GM18870 (cell line): ENCODE measurements around the gene SHISA9.

Experiments
- ATAC-seq: cut with Tn5 transposase; IDR thresholded peaks from one replicate; pipeline ENCODE4 v1.9.1; 2021; ENCODE audit warnings: moderate library complexity; ENCODE audit not compliant: unreplicated experiment

Gene SHISA9

DNA sequence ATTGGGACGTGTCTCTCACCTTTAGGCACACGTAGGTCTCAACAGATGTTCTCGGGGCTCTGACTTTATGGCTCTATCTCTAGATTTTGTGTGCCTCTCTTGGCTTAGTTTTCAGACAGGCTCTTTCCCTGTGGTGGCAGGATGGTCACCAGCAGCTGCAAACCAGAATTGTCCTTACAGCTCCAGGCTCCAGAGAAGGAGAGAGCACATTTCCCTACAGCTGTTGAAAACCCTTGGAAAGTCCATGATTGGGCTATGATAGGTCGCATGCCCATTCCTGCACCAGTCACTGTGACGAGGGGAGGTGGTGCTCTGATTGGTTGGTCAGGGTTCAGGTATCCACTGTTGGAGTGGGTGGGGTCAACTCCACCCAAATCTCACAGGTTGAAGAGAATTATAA is 41.5 kb downstream of the SHISA9 start:
- no peak for ATAC-seq

- no peak for ATAC-seq
These were observed 42.9 kb downstream of the SHISA9 start for GRCh38 chr16:12944300-12944699.

DNA sequence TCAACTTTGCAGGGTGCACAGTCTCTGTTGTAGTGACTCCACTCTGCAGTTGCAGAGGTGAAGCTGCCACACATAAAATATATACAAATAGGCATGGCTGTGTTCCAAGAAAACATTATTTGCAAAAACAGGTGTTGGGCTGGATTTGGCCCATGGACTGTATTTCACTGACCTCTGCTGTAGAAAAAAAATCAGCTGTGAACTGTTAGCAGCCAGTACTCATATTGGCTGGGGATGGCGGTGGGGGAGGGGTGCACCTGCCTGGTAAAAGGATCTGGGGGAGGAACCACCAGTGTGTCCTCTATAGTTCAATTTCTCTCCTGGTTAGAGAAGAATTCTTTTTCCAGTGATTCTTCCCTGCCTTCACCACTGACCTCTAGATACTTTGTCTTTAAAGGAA is 50.0 kb downstream of the SHISA9 start:
- no peak for ATAC-seq

DNA sequence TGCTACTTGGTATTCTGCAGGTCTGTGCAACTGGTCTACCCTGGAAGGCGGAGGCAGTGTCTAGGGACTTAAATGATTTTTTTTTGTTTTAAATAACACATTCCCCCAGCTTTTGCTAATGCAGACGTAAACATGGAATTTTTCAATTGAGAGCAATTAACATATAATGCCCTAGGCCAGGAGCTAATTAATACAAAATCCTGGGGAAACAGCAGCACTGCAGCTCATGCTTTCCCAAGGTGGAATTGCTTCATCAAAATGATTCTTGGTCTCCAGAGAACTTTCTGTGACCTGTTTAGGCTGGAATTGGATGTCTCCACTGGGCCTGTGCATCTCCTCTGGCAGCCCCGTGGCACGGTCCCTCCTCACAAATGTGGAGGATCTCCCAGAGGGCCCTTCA is 50.6 kb downstream of the SHISA9 start:
- ATAC-seq = no peak

DNA sequence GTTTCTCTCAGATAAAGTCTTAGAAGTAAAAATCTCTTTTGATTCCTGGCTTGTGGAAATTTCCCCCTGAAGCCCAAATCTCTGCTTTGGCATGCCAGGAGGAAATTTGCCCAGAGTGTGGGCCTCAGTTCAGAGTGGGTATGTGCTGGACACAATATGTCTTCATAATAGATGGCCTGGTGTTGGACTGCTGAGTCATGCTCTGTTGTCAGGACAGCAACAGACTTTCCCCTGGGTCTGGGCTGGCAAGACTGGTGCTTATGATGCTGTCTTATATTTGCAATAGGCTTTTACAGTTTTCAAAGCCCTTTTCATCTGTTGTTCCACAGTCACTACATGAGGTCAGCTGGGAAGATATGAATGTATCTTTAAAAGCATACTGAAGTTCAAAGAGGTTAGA is 57.0 kb downstream of the SHISA9 start:
- ATAC-seq = no peak

- no peak for ATAC-seq
These were observed 57.7 kb downstream of the SHISA9 start for GRCh38 chr16:12959072-12959471.

- no peak for ATAC-seq
These were observed 60.2 kb downstream of the SHISA9 start for GRCh38 chr16:12961626-12962025.

GRCh38 chr16:12964461-12964860 is 63.1 kb downstream of the SHISA9 start:
- ATAC-seq = no peak

DNA sequence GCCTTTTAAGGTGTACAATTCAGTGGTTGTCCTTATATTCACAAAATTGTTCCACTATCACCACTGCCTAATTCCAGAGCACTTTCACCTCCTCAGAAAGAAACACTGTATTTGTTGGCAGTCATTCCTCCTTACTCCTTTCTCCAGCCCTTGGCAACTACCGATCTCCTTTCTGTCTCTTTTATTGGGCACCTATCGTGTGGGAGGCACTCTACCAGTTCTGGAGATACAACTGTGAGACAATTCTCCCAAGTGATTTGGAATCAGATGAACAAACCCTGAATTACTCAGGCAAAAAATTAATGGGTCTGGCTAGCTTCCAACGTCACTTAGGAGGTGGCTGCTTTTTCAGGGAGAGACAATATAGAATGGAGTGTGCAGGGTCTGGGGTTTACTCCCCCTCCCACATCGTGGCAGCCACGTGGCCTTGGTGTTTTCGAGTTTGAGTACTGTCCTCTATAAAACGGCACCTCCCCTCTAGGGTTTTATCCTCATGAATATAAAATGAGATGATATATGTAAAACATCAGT is 63.9 kb downstream of the SHISA9 start:
- no peak for ATAC-seq

DNA sequence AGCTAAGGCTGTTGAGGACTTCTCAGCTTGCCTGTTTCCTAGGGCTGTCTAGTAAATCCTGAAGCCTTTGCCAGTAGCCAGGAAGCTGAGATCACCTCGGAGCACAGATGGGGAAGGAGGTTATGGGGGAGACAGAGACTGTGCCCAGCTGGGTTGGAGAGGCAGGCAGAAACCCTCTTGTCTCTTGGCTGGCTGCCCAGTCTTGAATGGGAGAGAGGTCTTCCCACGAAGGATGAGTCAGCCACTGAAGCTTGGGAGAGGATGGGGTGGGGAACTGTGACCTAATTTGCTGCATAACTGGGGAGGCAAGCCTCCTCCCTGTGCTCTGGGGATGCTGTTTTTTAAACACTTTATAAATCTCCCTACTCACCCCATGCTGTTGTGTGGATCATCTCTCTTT is 69.8 kb downstream of the SHISA9 start:
- no peak for ATAC-seq

GRCh38 chr16:12972246-12972645 is 70.8 kb downstream of the SHISA9 start:
- ATAC-seq = no peak

DNA sequence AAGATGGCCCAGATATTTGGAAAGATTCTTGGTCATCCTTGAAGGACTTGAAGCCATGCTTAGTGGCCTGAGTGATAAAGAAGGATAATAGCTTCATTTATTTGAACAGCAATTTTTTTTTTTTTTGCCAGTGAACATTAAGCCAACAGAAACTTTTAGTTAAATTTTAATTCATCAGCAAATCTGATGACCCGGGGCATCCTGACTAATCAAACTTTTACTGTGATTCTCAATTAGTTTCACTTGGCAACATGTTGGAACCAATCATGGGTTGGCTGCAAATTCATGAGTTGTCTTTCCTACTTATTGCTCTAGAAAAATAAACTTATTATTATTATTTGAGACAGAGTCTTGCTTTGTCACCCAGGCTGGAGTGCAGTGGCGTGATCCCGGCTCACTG is 74.4 kb downstream of the SHISA9 start:
- no peak for ATAC-seq

DNA sequence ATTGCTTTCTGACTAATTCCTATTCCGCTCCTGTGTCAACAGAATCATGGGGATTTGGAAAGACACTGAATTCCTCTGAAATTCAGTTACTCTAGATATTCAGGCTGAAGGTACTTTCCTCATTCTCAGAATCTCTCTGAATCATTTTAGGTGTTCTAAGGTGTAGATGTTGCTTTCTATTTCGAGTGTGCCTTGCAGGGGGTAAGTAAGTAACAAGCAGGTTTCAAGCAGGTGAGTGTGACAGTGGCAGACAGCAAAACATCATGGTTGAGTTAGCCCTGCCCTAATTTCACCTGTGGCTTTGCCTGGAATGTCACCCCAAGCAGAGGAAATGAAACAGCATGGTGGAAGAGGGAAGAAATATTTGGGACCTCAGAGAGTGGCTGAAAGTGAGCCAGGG is 75.1 kb downstream of the SHISA9 start:
- ATAC-seq = no peak

DNA sequence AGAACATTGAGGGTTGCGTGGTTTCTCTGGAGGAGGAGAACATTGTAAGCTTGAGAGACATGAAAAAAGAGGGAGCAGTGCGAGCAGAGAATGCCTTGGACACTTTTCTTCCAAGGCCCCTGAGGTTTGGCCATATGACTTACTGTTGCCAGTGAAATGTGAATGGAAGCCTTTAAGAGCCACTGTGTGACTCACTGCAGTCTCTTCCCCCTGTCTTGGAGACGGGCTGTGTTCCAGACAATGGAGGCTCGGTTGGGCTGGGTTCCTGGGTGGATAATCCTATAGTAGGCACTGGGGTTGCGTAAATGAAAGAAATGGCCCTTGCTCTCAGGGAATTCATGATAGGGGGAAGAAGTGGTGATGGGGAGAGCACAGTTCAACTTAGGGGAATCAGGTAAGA is 75.5 kb downstream of the SHISA9 start:
- no peak for ATAC-seq

DNA sequence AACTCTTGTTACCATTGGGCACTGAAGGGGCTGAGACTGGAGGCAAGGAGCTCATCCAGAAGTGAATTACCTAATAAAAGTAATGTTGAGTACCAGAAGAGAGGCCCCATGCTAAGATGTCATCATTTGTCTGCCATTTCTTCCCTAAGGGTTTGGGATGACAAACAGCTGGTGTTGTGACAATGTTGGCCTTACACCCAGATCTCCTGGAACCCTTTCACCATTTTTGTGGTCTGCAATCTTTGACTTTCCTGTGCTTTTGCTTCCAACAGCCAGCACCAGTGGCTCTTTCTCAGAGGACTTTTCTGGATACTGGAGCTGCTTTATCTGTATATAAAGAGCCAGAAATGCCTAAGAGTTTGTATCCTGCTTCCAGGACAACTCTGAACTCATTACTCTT is 84.1 kb downstream of the SHISA9 start:
- no peak for ATAC-seq

GRCh38 chr16:12988071-12988470 is 86.7 kb downstream of the SHISA9 start:
- ATAC-seq = no peak

DNA sequence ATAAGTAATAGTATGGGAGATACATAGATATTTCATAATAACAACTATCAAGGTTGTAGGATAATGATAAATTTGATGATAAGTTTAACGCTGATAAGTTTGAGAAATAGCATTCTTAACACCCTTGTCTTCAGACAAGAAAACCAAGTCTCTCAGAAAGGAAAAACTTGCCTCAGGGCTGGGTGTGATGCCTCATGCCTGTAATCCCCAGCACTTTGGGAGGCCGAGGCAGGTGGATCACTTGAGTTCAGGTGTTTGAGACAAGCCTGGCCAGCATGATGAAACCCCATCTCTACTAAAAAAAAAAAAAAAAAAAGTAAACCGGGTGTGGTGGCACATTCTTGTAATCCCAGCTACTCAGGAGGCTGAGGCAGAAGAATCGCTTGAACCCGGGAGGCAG is 90.7 kb downstream of the SHISA9 start:
- no peak for ATAC-seq

DNA sequence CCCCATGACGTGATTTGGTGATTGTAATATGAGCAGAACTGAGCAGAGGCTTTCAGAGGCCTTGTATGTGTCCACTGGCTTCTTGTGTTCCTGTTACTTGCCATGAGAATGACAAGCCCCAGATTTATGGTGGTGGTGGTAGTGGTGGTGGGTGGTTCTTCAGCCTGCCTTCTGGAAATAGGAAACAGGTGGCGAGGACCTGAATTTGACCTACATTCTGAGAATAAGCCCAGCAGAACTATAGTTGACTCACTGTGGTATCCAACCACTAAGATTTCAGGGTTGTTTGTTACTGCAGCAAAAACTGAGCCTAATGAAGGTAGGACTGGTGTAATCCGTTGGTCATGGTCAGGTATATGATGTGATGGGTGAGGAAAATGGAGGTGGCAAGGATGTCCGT is 93.0 kb downstream of the SHISA9 start:
- ATAC-seq = no peak

DNA sequence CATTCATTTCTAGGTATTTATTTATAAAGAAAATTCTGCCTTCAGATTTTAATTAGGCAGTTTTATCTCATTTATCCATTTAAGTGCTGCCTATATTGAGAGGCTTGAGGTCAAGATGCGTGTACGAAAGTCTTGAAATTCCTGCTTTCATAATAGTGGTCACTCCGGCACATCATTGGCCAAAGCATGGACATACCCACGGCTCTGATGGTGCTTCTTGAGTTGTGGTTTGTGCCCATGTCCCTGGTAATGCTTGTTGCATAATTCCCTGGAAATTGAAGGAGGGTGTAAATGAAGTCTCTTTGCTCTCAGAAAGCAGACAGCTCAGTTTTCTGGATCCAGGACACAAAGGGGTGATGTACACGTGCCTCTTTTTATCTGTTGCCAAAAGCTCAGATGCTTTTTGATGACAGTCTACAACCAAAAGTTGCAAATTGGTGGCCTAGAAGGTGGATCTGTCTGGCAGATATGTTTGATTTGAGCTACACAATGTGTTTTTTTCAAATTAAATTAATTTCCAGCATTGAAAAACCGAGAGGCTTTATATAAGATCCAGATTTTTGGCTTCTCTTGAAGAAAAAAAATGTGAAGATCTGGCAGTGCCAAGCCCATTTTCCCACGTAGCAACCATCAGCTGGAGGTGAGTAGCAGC is 94.4 kb downstream of the SHISA9 start:
- no peak for ATAC-seq

- ATAC-seq = no peak
These were observed 97.1 kb downstream of the SHISA9 start for GRCh38 chr16:12998361-12999085.

DNA sequence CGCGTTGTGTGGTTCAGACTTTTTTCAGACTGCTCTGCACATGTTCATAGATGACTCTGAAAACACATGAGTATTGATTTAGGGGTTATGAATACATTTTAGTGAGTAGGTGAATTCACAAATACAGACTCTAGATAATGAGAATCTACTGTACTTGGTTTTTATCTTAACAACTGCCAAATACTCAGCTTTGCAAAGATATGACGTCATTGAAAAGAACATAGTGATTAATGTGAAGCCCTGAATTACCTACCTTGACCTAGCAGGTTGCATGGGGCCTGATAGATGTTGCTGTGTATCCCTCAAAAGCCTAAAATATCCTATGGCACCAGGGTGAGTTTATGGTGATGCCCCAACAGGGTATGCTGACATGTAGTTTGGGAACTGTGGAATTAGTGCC is 98.0 kb downstream of the SHISA9 start:
- ATAC-seq = no peak

- no peak for ATAC-seq
These were observed 104.4 kb downstream of the SHISA9 start for GRCh38 chr16:13005721-13006247.
